ENCODE measurements around the gene TCOF1.

The TCOF1 gene

DNA sequence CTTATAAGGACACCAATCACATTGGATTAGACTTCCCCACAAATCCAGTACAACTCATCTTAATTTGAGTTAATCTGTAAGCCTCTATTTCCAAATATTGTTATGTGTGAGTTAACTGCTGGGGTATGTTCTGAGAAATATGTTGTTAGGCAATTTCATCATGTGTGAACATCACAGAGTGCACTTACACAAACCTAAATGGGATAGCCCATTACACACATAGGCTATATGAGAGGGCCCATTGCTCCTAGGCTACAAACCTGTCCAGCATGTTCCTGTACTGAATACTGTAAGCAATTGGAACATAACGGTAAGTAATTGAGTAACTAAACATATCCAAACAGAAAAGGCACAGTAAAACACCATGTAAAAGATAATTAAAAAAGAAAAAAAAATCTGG is 35.7 kb upstream of the TCOF1 start:
- Histone ChIP-seq H2AFZ (ENCODE audit: low read length) (no peak overlapping the region), H4K20me1 (ENCODE audit: insufficient read depth, low read length) (no peaks in the 10 kb centered on the region), H3K27me3 (ENCODE audit: insufficient read depth, low read length) (0 out of 2 replicates have a peak, but pooled peaks cover 5% of the 10 kb centered on the region), H3K27ac (ENCODE audit: low read depth, low read length, poor library complexity, severe bottlenecking) (no peak overlapping the region), H3K4me2 (ENCODE audit: low read length) (no peak overlapping the region), H3K36me3 (ENCODE audit: insufficient read depth, low read length) (no peaks in the 10 kb centered on the region), H3K4me1 (ENCODE audit: insufficient read depth, low read length, severe bottlenecking) (no peaks in the 10 kb centered on the region), H3K9me3 (ENCODE audit: low read length) (no peaks in the 10 kb centered on the region), H3K9me2 (ENCODE audit: low read depth, low read length) (no peaks in the 10 kb centered on the region), H3K4me3 (ENCODE audit: low read depth, low read length, poor library complexity, severe bottlenecking) (no peak overlapping the region), H3K79me2 (ENCODE audit: insufficient read depth, low read length) (no peaks in the 10 kb centered on the region), H3K9ac (ENCODE audit: low read length) (no peak overlapping the region), H3F3A (ENCODE audit: insufficient read depth, low read length) (no peaks in the 10 kb centered on the region)
- no peak for TF ChIP-seq EZH2 (IDR thresholded peaks at IDR 0.05; ENCODE audit: borderline replicate concordance, low read length)
- TF ChIP-seq, protein P1, sequence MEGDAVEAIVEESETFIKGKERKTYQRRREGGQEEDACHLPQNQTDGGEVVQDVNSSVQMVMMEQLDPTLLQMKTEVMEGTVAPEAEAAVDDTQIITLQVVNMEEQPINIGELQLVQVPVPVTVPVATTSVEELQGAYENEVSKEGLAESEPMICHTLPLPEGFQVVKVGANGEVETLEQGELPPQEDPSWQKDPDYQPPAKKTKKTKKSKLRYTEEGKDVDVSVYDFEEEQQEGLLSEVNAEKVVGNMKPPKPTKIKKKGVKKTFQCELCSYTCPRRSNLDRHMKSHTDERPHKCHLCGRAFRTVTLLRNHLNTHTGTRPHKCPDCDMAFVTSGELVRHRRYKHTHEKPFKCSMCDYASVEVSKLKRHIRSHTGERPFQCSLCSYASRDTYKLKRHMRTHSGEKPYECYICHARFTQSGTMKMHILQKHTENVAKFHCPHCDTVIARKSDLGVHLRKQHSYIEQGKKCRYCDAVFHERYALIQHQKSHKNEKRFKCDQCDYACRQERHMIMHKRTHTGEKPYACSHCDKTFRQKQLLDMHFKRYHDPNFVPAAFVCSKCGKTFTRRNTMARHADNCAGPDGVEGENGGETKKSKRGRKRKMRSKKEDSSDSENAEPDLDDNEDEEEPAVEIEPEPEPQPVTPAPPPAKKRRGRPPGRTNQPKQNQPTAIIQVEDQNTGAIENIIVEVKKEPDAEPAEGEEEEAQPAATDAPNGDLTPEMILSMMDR (IDR thresholded peaks at IDR 0.05; ENCODE audit: low read length): no peak

GRCh38 chr5:150322202-150322601 is 35.3 kb upstream of the TCOF1 start:
- no peak overlapping the region for H3K9ac ChIP-seq (ENCODE audit: low read length)
- no peak for TF ChIP-seq EZH2 (IDR thresholded peaks at IDR 0.05; ENCODE audit: borderline replicate concordance, low read length)
- TF ChIP-seq, protein P1 (IDR thresholded peaks at IDR 0.05; ENCODE audit: low read length): no peak
- H3K27me3 ChIP-seq (ENCODE audit: insufficient read depth, low read length): 0 out of 2 replicates have a peak, but pooled peaks cover 5% of the 10 kb centered on the region
- no peaks in the 10 kb centered on the region for H3K9me3 ChIP-seq (ENCODE audit: low read length)
- H3K4me1 ChIP-seq (ENCODE audit: insufficient read depth, low read length, severe bottlenecking): no peaks in the 10 kb centered on the region
- H2AFZ ChIP-seq (ENCODE audit: low read length): no peak overlapping the region
- no peak overlapping the region for H3K27ac ChIP-seq (ENCODE audit: low read depth, low read length, poor library complexity, severe bottlenecking)
- no peaks in the 10 kb centered on the region for H3K9me2 ChIP-seq (ENCODE audit: low read depth, low read length)
- H3K4me2 ChIP-seq (ENCODE audit: low read length): no peak overlapping the region
- no peaks in the 10 kb centered on the region for H4K20me1 ChIP-seq (ENCODE audit: insufficient read depth, low read length)
- H3K4me3 ChIP-seq (ENCODE audit: low read depth, low read length, poor library complexity, severe bottlenecking): no peak overlapping the region
- no peaks in the 10 kb centered on the region for H3K36me3 ChIP-seq (ENCODE audit: insufficient read depth, low read length)
- H3K79me2 ChIP-seq (ENCODE audit: insufficient read depth, low read length): no peaks in the 10 kb centered on the region
- H3F3A ChIP-seq (ENCODE audit: insufficient read depth, low read length): no peaks in the 10 kb centered on the region

DNA sequence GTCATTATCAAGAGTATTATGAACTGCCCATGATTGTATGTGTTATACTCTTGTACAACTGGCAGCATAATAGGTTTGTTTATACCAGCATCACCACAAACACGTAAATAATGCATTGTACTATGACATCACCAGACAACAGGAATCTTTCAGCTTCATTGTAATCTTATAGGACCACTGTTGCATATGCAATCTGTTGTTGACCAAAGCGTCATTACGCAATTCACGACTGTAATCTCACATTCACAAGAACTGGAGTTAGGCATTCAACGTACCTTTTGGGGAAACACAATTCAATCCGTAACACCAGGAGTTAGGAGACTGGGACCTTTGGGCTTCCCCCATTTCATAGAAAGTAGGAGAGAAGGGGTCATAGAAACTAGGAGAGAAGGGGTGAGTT is 34.4 kb upstream of the TCOF1 start:
- H2AFZ ChIP-seq (ENCODE audit: low read length): no peak overlapping the region
- no peaks in the 10 kb centered on the region for H3K4me1 ChIP-seq (ENCODE audit: insufficient read depth, low read length, severe bottlenecking)

More for the DNA sequence above, 34.4 kb upstream of the TCOF1 start:
- no peak overlapping the region for H3K27ac ChIP-seq (ENCODE audit: low read depth, low read length, poor library complexity, severe bottlenecking)
- no peaks in the 10 kb centered on the region for H3K79me2 ChIP-seq (ENCODE audit: insufficient read depth, low read length)
- no peaks in the 10 kb centered on the region for H4K20me1 ChIP-seq (ENCODE audit: insufficient read depth, low read length)
- H3K36me3 ChIP-seq (ENCODE audit: insufficient read depth, low read length): no peaks in the 10 kb centered on the region
- no peaks in the 10 kb centered on the region for H3F3A ChIP-seq (ENCODE audit: insufficient read depth, low read length)
- no peak overlapping the region for H3K4me3 ChIP-seq (ENCODE audit: low read depth, low read length, poor library complexity, severe bottlenecking)
- no peaks in the 10 kb centered on the region for H3K9me2 ChIP-seq (ENCODE audit: low read depth, low read length)
- 0 out of 2 replicates have a peak, but pooled peaks cover 5% of the 10 kb centered on the region for H3K27me3 ChIP-seq (ENCODE audit: insufficient read depth, low read length)
- TF ChIP-seq, protein P1 (IDR thresholded peaks at IDR 0.05; ENCODE audit: low read length): no peak
- TF ChIP-seq EZH2 (IDR thresholded peaks at IDR 0.05; ENCODE audit: borderline replicate concordance, low read length): no peak
- no peak overlapping the region for H3K4me2 ChIP-seq (ENCODE audit: low read length)
- H3K9me3 ChIP-seq (ENCODE audit: low read length): no peaks in the 10 kb centered on the region
- H3K9ac ChIP-seq (ENCODE audit: low read length): no peak overlapping the region

Measured in OCI-LY1 (cell line).